IPS-NIHi7 (cell line): ENCODE results near the gene RORB.

ENCODE experiments used
- DNase-seq: peaks from one replicate; pipeline ENCODE4 v3.0.0; 2012; ENCODE audit warnings: mixed read lengths; ENCODE audit errors: extremely low spot score

Gene RORB

GRCh38 chr9:74598874-74599273 lies 101.7 kb downstream of the RORB start:
- no peak for DNase-seq

GRCh38 chr9:74609671-74610405 lies 112.7 kb downstream of the RORB start:
- no peak for DNase-seq

- no peak for DNase-seq
These were observed 113.5 kb downstream of the RORB start for GRCh38 chr9:74610523-74611061.

- no peak for DNase-seq
These were observed 133.1 kb downstream of the RORB start for GRCh38 chr9:74630228-74630627.

GRCh38 chr9:74639112-74639511 lies 142.0 kb downstream of the RORB start:
- no peak for DNase-seq

- DNase-seq: no peak
These were observed 145.2 kb downstream of the RORB start for GRCh38 chr9:74642376-74642775.

GRCh38 chr9:74643303-74643923 lies 146.3 kb downstream of the RORB start:
- DNase-seq: no peak

- DNase-seq: no peak
These were observed 146.9 kb downstream of the RORB start for GRCh38 chr9:74644023-74644422.

GRCh38 chr9:74645007-74645639 lies 148.0 kb downstream of the RORB start:
- peak; percentile 31 for DNase-seq

GRCh38 chr9:74653410-74654080 lies 156.4 kb downstream of the RORB start:
- DNase-seq: no peak

GRCh38 chr9:74662674-74663073 lies 165.5 kb downstream of the RORB start:
- DNase-seq: no peak

GRCh38 chr9:74663439-74663838 lies 166.3 kb downstream of the RORB start:
- DNase-seq: no peak

- DNase-seq: no peak
These were observed 169.6 kb downstream of the RORB start for GRCh38 chr9:74666625-74667316.

GRCh38 chr9:74672237-74672636 lies 175.1 kb downstream of the RORB start:
- DNase-seq: no peak

- DNase-seq: no peak
These were observed 176.9 kb downstream of the RORB start for GRCh38 chr9:74674077-74674476.

- DNase-seq: no peak
These were observed 184.8 kb downstream of the RORB start for GRCh38 chr9:74681906-74682305.

- no peak for DNase-seq
These were observed 186.2 kb downstream of the RORB start for GRCh38 chr9:74683322-74683721.

GRCh38 chr9:74691058-74691457 lies 193.9 kb downstream of the RORB start:
- no peak for DNase-seq

GRCh38 chr9:74696520-74696919 lies 199.4 kb downstream of the RORB start:
- DNase-seq: no peak

GRCh38 chr9:74697535-74697934 lies 200.4 kb downstream of the RORB start:
- no peak for DNase-seq

GRCh38 chr9:74711341-74711740 lies 214.2 kb downstream of the RORB start:
- DNase-seq: no peak

GRCh38 chr9:74718709-74719108 lies 221.6 kb downstream of the RORB start:
- DNase-seq: no peak
